ENCODE data around the gene STAG2. TPM values are rescaled to one million over a fixed set of nuclear protein-coding genes. Genes with fewer than 3 reads are reported as not detected.
"Not testable (repeated sequence)": the region's sequence is repeated elsewhere in the genome, so short reads cannot be mapped to it uniquely, and the experiment has no call there.

The STAG2 gene
- total RNA-seq, 2 experiments from 2014 or later: 92.3 to 103 TPM

GRCh38 chrX:124103966-124104365 lies 142.5 kb downstream of the STAG2 start:
- H3K27me3 Mint-ChIP-seq: no peaks in the 10 kb centered on the region
- H3K4me1 Mint-ChIP-seq: peaks cover 1% of the 10 kb centered on the region
- no peak for DNase-seq
- H3K27ac Mint-ChIP-seq: no peak overlapping the region
- H3K36me3 Mint-ChIP-seq: peaks cover 17% of the 10 kb centered on the region
- H3K9me3 Mint-ChIP-seq: peaks cover 2% of the 10 kb centered on the region
- POLR2A ChIA-PET: no interaction called here
- no peak overlapping the region for H3K4me3 Mint-ChIP-seq
- no peak for ATAC-seq (ENCODE audit: low read depth)

GRCh38 chrX:124104512-124104911 lies 143.0 kb downstream of the STAG2 start:
- ATAC-seq (ENCODE audit: low read depth); H3K27me3 Mint-ChIP-seq; H3K4me3 Mint-ChIP-seq; H3K9me3 Mint-ChIP-seq; DNase-seq; H3K4me1 Mint-ChIP-seq; POLR2A ChIA-PET; H3K27ac Mint-ChIP-seq: not testable (repeated sequence)
- H3K36me3 Mint-ChIP-seq: peaks cover 20% of the 10 kb centered on the region

DNA sequence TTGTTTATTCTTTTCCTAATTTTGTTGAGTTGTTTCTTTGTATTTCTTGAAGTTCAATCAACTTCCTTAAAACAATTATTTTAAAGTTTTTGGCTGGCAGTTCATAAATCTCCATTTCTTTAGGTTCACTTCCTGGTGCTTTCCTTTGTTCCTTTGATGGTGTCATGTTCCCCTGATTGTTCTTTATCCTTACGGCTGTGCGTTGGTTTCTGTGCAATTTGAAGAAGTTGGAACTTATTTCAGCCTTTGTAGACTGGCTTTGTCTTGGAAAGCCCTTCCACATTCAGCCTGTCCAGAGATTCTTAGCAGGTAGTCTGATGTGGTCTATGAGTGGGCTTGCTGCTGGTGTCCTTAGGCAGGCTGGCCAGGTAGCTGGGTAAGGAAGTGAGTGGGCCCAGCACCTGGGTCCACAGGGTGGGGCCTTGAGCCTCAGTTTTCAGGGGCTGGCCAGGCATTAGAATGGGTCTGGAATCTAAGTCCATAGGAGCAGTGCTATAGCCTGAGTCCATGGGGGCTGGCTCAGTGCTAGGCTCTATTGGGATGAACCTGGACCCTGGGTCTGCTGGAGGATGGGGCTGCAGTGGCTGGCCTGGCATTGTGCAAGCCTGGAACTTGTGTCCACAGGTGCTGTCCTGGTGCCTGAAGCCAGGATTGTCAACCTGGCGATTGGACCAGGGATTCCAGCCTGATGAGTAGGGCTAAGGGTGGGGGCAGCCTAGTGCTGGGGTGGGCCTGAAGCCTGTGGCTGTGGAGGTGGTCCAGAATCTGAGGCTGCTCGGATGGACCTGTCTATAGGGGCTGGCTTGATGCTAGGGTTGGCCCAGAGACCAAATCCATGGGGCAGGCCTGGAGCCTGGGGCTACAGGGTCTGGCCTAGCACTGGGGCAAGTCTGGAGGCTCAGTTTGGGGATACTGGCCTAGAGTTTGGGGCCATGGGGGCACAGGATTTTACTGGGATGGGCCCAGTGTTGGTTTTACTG lies 152.4 kb downstream of the STAG2 start:
- no peaks in the 10 kb centered on the region for H3K4me1 Mint-ChIP-seq
- H3K4me3 Mint-ChIP-seq: no peak overlapping the region
- no peak overlapping the region for H3K27ac Mint-ChIP-seq
- no peak for ATAC-seq (ENCODE audit: low read depth)
- POLR2A ChIA-PET: no interaction called here
- H3K9me3 Mint-ChIP-seq: no peaks in the 10 kb centered on the region
- H3K36me3 Mint-ChIP-seq: peaks cover 12% of the 10 kb centered on the region
- no peaks in the 10 kb centered on the region for H3K27me3 Mint-ChIP-seq
- no peak for DNase-seq

GRCh38 chrX:124117325-124117724 lies 155.8 kb downstream of the STAG2 start:
- no peaks in the 10 kb centered on the region for H3K4me1 Mint-ChIP-seq
- POLR2A ChIA-PET: no interaction called here
- ATAC-seq (ENCODE audit: low read depth) (no peak), DNase-seq (no peak)
- H3K4me3 Mint-ChIP-seq: no peak overlapping the region
- no peaks in the 10 kb centered on the region for H3K27me3 Mint-ChIP-seq
- H3K27ac Mint-ChIP-seq: no peak overlapping the region
- H3K9me3 Mint-ChIP-seq: no peaks in the 10 kb centered on the region
- no peaks in the 10 kb centered on the region for H3K36me3 Mint-ChIP-seq

DNA sequence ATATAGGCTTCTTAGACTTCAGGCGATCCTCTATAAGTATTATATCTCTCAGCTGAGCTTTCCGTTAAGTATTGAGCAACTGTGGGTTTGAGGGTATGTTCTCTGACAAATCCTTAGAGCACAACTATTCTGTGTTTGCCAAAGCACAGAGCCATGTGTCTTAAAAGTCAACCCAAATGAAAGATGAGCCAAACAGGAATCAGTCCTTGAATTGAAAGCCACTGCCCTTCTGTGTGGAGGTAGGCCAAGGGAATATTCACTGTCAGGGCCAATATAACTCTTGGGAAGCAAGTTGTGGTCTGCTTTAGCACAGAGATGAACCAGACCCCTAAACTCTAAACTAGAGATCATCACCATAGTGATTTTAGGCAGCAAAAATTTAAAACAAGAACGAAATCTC lies 164.0 kb downstream of the STAG2 start:
- DNase-seq (no peak), ATAC-seq (ENCODE audit: low read depth) (no peak)
- no peaks in the 10 kb centered on the region for H3K36me3 Mint-ChIP-seq
- POLR2A ChIA-PET: no interaction called here
- H3K9me3 Mint-ChIP-seq: no peaks in the 10 kb centered on the region
- no peak overlapping the region for H3K27ac Mint-ChIP-seq
- H3K4me3 Mint-ChIP-seq: no peak overlapping the region
- H3K4me1 Mint-ChIP-seq: no peaks in the 10 kb centered on the region
- H3K27me3 Mint-ChIP-seq: no peaks in the 10 kb centered on the region

- Mint-ChIP-seq H3K27ac (no peak overlapping the region), H3K36me3 (no peaks in the 10 kb centered on the region), H3K4me1 (no peaks in the 10 kb centered on the region), H3K9me3 (no peaks in the 10 kb centered on the region), H3K27me3 (no peaks in the 10 kb centered on the region), H3K4me3 (no peak overlapping the region)
- POLR2A ChIA-PET: no interaction called here
- DNase-seq: no peak
- no peak for ATAC-seq (ENCODE audit: low read depth)
Measured at GRCh38 chrX:124127496-124127895, 166.0 kb downstream of the STAG2 start.

DNA sequence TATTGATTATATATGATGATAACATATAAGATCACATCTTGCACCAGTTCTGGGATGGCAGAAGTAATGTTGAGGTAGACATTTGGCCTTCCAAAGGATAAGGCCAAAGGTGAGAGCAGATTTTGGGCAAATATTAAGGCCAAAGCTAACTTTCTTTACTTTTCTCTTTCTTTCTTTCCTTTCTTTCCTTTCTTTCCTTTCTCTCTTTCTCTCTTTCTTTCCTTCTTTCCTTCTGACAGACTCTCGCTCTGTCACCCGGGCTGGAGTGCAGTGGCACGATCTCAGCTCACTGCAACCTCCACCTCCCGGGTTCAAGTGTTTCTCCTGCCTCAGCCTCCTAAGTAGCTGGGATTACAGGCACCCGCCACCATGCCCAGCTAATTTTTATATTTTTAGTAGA lies 170.9 kb downstream of the STAG2 start:
- H3K27me3 Mint-ChIP-seq; H3K36me3 Mint-ChIP-seq; H3K4me3 Mint-ChIP-seq; H3K9me3 Mint-ChIP-seq; H3K4me1 Mint-ChIP-seq; POLR2A ChIA-PET; ATAC-seq (ENCODE audit: low read depth); DNase-seq; H3K27ac Mint-ChIP-seq: not testable (repeated sequence)

DNA sequence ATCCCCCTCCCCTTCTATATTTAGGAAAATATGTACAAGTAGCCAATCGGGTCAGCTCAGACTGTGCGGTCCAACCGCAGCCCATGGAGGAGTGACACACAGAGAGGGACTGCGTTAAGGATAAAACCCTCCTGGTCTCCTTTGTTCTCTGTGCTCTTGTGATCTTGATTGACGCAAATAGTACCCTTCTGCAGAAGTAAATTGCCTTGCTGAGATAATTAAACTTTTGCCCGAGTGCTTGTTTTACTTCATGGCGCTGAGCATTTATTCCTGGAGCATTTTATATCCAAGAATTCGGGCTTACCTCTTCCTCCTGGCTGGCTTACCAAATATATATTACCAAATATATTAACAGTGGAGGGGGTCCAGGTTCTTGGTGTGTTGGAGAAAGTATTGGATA lies 184.2 kb downstream of the STAG2 start:
- Mint-ChIP-seq H3K9me3 (peaks cover 3% of the 10 kb centered on the region), H3K4me1 (no peaks in the 10 kb centered on the region), H3K27me3 (no peaks in the 10 kb centered on the region), H3K4me3 (no peak overlapping the region), H3K27ac (no peak overlapping the region), H3K36me3 (no peaks in the 10 kb centered on the region)
- POLR2A ChIA-PET: no interaction called here
- no peak for ATAC-seq (ENCODE audit: low read depth)
- DNase-seq: no peak

DNA sequence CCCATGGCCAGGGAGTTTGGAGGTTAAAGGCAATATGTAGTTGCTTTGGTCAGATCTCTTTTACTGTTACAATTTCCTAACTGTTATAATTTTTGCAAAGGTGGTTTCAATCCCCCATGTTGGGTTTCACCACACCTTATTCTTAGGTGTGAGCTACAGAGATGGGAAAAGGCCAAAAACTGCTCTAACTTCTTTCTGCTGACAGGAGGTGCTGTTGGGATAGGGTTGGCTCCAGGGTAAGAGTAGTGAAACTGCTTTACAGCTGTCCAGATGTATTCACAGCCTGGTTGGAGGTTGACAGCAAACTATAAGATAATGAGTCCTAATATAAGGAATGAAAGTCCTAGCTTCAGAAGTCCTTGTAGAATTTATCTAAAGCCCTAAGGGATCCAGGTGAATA lies 189.7 kb downstream of the STAG2 start:
- Mint-ChIP-seq H3K36me3 (no peaks in the 10 kb centered on the region), H3K4me1 (no peaks in the 10 kb centered on the region), H3K27ac (no peak overlapping the region), H3K4me3 (no peak overlapping the region), H3K27me3 (no peaks in the 10 kb centered on the region), H3K9me3 (peaks cover 3% of the 10 kb centered on the region)
- no peak for DNase-seq
- ATAC-seq (ENCODE audit: low read depth): no peak
- POLR2A ChIA-PET: no interaction called here

Other genes starting within 250 kb of the STAG2 start
- gene THOC2, start 228.7 kb upstream of the STAG2 start, total RNA-seq: 10 to 100 TPM; 92.0 to 93.5 TPM
- 10 to 100 TPM; 35.5 to 46.4 TPM for gene XIAP, start 101.7 kb upstream of the STAG2 start, total RNA-seq

Measured in activated naive CD8-positive, alpha-beta T cell treated with anti-CD3 and anti-CD28 coated beads, Interleukin-2, amount 10 ng/mL, durations not matched to agents 7 days and 5 days (primary cell).